Measurements from ENCODE around the gene SP6. TPM values are rescaled to one million over a fixed set of nuclear protein-coding genes. Genes with fewer than 3 reads are reported as not detected.

SP6 gene
- total RNA-seq, 1 experiment from 2014 or later = 10.8 TPM

DNA sequence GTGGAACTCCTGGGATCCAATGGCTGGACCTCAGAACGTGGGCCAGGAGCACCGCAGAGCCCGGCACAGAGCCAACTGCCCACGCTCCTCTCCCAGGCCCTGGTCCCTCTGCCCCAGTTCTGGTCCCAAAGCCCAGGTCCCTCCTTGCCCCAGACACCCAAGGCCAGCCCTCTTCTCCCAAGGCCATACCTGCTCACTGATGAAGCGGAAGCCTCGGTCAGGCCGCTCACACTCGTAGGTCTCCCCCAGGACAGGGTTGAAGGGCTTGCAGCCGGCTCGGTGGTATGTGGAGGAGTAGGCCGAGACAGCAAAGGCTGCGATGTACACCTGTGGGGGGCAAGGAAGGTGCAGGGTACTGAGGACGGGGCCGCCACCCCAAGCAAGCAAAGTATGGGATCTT lies 37.9 kb downstream of the SP6 start:
- DNase-seq (ENCODE audit: low read depth, low spot score) (no peak), ATAC-seq (no peak)
- Histone ChIP-seq H4K20me1 (ENCODE audit: insufficient read depth) (no peaks in the 10 kb centered on the region), H3K9me2 (ENCODE audit: insufficient read depth) (no peaks in the 10 kb centered on the region), H3K4me1 (ENCODE audit: control insufficient read depth in 1 of 2, insufficient read depth in 2 of 2, low read length in 2 of 2) (peaks cover 25 to 32% of the 10 kb centered on the region in 2 experiments), H3K9ac (ENCODE audit: low read length) (no peak overlapping the region), H3K36me3 (ENCODE audit: control insufficient read depth in 1 of 2, insufficient read depth in 2 of 2, low read length in 2 of 2) (peaks cover 7 to 11% of the 10 kb centered on the region in 2 experiments; a peak in 3 of 4 replicates), H2AFZ (ENCODE audit: low read depth, low read length, poor library complexity, severe bottlenecking) (no peak overlapping the region), H3K9me3 (ENCODE audit: control insufficient read depth in 1 of 2, insufficient read depth in 1 of 2, low read depth in 1 of 2, low read length in 2 of 2) (no peaks in the 10 kb centered on the region), H3K27ac (ENCODE audit: low read depth, low read length) (no peak overlapping the region), H3K4me2 (ENCODE audit: low read length) (no peak overlapping the region), H3K27me3 (ENCODE audit: insufficient read depth, low read length) (no peaks in the 10 kb centered on the region), H3K79me2 (ENCODE audit: insufficient read depth, low read length) (no peaks in the 10 kb centered on the region), H3K4me3 (replicated peaks in 1 of 2; ENCODE audit: low read depth in 1 of 2, low read length in 2 of 2) (no peak overlapping the region)
- intact Hi-C loops (cut with micrococcal nuclease) = no loop called here
- TF ChIP-seq TCF7L2 (IDR thresholded peaks at IDR 0.05; ENCODE audit: borderline replicate concordance, extremely low read depth, insufficient read depth, insufficient read length) = no peak
- no peak for TF ChIP-seq FOSL1 (IDR thresholded peaks at IDR 0.05; ENCODE audit: low read depth)
- TF ChIP-seq, protein P1, sequence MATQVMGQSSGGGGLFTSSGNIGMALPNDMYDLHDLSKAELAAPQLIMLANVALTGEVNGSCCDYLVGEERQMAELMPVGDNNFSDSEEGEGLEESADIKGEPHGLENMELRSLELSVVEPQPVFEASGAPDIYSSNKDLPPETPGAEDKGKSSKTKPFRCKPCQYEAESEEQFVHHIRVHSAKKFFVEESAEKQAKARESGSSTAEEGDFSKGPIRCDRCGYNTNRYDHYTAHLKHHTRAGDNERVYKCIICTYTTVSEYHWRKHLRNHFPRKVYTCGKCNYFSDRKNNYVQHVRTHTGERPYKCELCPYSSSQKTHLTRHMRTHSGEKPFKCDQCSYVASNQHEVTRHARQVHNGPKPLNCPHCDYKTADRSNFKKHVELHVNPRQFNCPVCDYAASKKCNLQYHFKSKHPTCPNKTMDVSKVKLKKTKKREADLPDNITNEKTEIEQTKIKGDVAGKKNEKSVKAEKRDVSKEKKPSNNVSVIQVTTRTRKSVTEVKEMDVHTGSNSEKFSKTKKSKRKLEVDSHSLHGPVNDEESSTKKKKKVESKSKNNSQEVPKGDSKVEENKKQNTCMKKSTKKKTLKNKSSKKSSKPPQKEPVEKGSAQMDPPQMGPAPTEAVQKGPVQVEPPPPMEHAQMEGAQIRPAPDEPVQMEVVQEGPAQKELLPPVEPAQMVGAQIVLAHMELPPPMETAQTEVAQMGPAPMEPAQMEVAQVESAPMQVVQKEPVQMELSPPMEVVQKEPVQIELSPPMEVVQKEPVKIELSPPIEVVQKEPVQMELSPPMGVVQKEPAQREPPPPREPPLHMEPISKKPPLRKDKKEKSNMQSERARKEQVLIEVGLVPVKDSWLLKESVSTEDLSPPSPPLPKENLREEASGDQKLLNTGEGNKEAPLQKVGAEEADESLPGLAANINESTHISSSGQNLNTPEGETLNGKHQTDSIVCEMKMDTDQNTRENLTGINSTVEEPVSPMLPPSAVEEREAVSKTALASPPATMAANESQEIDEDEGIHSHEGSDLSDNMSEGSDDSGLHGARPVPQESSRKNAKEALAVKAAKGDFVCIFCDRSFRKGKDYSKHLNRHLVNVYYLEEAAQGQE (IDR thresholded peaks at IDR 0.05; ENCODE audit: low read depth) = no peak
- no peak for TF ChIP-seq POLR2A (IDR thresholded peaks at IDR 0.05; ENCODE audit: borderline replicate concordance, extremely low read depth, insufficient read depth, insufficient read length)
- TF ChIP-seq, protein P2, sequence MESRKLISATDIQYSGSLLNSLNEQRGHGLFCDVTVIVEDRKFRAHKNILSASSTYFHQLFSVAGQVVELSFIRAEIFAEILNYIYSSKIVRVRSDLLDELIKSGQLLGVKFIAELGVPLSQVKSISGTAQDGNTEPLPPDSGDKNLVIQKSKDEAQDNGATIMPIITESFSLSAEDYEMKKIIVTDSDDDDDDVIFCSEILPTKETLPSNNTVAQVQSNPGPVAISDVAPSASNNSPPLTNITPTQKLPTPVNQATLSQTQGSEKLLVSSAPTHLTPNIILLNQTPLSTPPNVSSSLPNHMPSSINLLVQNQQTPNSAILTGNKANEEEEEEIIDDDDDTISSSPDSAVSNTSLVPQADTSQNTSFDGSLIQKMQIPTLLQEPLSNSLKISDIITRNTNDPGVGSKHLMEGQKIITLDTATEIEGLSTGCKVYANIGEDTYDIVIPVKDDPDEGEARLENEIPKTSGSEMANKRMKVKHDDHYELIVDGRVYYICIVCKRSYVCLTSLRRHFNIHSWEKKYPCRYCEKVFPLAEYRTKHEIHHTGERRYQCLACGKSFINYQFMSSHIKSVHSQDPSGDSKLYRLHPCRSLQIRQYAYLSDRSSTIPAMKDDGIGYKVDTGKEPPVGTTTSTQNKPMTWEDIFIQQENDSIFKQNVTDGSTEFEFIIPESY (IDR thresholded peaks at IDR 0.05; ENCODE audit: extremely low read depth, insufficient replicate concordance, low read length) = no peak
- TF ChIP-seq ELF1 (IDR thresholded peaks at IDR 0.05; ENCODE audit: borderline replicate concordance, low read depth) = no peak
- ChIA-PET RAD21 (ENCODE audit: low non-redundant PET in 1 of 2, low total read pairs in 2 of 2, uncharacterized antibody in 2 of 2, unreplicated experiment in 2 of 2) (no interaction called here), CTCF (no interaction called here), POLR2A (no interaction called here)
- no TSS peak for BruUV-seq (replicated peaks)

All from HCT116 (cell line).